HepG2 (cell line): ENCODE data around the gene HYAL1. TPM values are rescaled to one million over a fixed set of nuclear protein-coding genes. Genes with fewer than 3 reads are reported as not detected.

Source experiments
- ATF2 ChIP-seq: sonication (generic); formaldehyde crosslinking; IDR thresholded peaks from 2 replicates; pipeline ENCODE4 v1.4.0; 2020; ENCODE audit warnings: missing genetic modification reagents
- DR1 ChIP-seq: sonication (generic); formaldehyde crosslinking; IDR thresholded peaks from 2 replicates; pipeline ENCODE4 v1.8.0; 2021; ENCODE audit warnings: mild to moderate bottlenecking, missing genetic modification reagents, inconsistent platforms
- HDAC6 ChIP-seq: fragments of 200-600 bp; sonication (generic); IDR thresholded peaks from 2 replicates; pipeline ENCODE4 v1.7.0; 2017; ENCODE audit warnings: mild to moderate bottlenecking, antibody characterized with exemption, low read length, low read depth
- MTERF4 ChIP-seq: sonication (generic); formaldehyde crosslinking; IDR thresholded peaks from 2 replicates; pipeline ENCODE4 v1.8.0; 2023; ENCODE audit warnings: mild to moderate bottlenecking, missing genetic modification reagents
- STAG1 ChIP-seq: sonication (generic); formaldehyde crosslinking; IDR thresholded peaks from 2 replicates; pipeline ENCODE4 v1.4.0; 2020; ENCODE audit warnings: missing genetic modification reagents
- THAP11 ChIP-seq: IDR thresholded peaks from 2 replicates; pipeline ENCODE4 v1.6.1; 2016; ENCODE audit warnings: missing biosample characterization, missing genetic modification reagents
- TRIM22 ChIP-seq: fragments of 450-650 bp; IDR thresholded peaks from 2 replicates; pipeline ENCODE4 v1.6.1; 2017
- U2AF2 ChIP-seq: fragments of 200-400 bp; formaldehyde crosslinking; IDR thresholded peaks from 2 replicates; pipeline ENCODE4 v1.6.1; 2017; ENCODE audit warnings: low read depth, mild to moderate bottlenecking, low read length
- ZBTB2 ChIP-seq: sonication (generic); formaldehyde crosslinking; IDR thresholded peaks from 2 replicates; pipeline ENCODE4 v1.8.0; 2022; ENCODE audit warnings: low read depth, missing genetic modification reagents
- ZC3H4 ChIP-seq: sonication (generic); formaldehyde crosslinking; IDR thresholded peaks from 2 replicates; pipeline ENCODE4 v1.4.0; 2020; ENCODE audit warnings: missing genetic modification reagents, borderline replicate concordance
- ZNF547 ChIP-seq: sonication (generic); formaldehyde crosslinking; IDR thresholded peaks from 2 replicates; pipeline ENCODE4 v1.5.1; 2020; ENCODE audit warnings: mild to moderate bottlenecking, missing genetic modification reagents
- ZNF562 ChIP-seq: sonication (generic); formaldehyde crosslinking; IDR thresholded peaks from 2 replicates; pipeline ENCODE4 v1.8.0; 2022; ENCODE audit warnings: missing genetic modification reagents, borderline replicate concordance
- ZNF687 ChIP-seq: sonication (generic); formaldehyde crosslinking; IDR thresholded peaks from 2 replicates; pipeline ENCODE4 v1.5.1; 2020; ENCODE audit warnings: mild to moderate bottlenecking, missing genetic modification reagents, moderate library complexity
- ZNF800 ChIP-seq: sonication (generic); formaldehyde crosslinking; IDR thresholded peaks from 2 replicates; pipeline ENCODE4 v1.4.0; 2020; ENCODE audit warnings: missing genetic modification reagents
- polyA plus RNA-seq, 8 experiments: library from polyadenylated mRNA; depleted of rRNA in 3 of 8; stranded (reverse) in 7 of 8; unstranded in 1 of 8; fragments of >200 nt; fragmentation: Illumina TruSeq in 4 of 8; extraction: Trizol in 4 of 8; gene quantifications; 2 replicates each; pipeline versions ENCODE4 v1.2.1 to v1.2.3, GENCODE V29; 2011 to 2016; ENCODE audit warnings: low read depth in 4 of 8, missing spikeins in 1 of 8, mixed read lengths in 1 of 8; ENCODE audit not compliant: insufficient read depth in 1 of 8
- total RNA-seq, 5 experiments: library from RNA; depleted of rRNA; stranded (reverse); fragments of >200 nt; fragmentation: Illumina TruSeq; extraction: Trizol; gene quantifications; 2 replicates each; pipeline ENCODE4 v1.2.3, GENCODE V29; 2016; ENCODE audit warnings: low read depth in 1 of 5

HYAL1 gene
- total and polyA plus RNA-seq, 2 of the 13 experiments (the other 11 are each of a cell fraction or from before 2014, with no cell fraction given), result 76.5 to 193 TPM

- TF ChIP-seq ZNF687 (CRISPR knock-in tag), result peak; percentile 93
- peak; percentile 76 for TF ChIP-seq THAP11 (CRISPR knock-in tag)
- no peak; the same call in 1 of the 2 replicates for TF ChIP-seq ZNF547
- no peak for TF ChIP-seq ZC3H4
- peak; percentile 90 for TF ChIP-seq ZBTB2 (CRISPR knock-in tag)
- TF ChIP-seq U2AF2, result no peak
- 0 out of 2 replicates have a peak, but pooled peaks have one; percentile 58 for TF ChIP-seq DR1
- no peak for TF ChIP-seq ZNF562
- peak; percentile 96 for TF ChIP-seq STAG1 (CRISPR knock-in tag)
- TF ChIP-seq HDAC6, result no peak
- TF ChIP-seq ZNF800 (CRISPR knock-in tag), result peak; percentile 59; the same call in 1 of the 2 replicates
- no peak for TF ChIP-seq TRIM22
- TF ChIP-seq MTERF4 (CRISPR knock-in tag), result no peak
- peak; percentile 100 for TF ChIP-seq ATF2 (CRISPR knock-in tag)
Observed at GRCh38 chr3:50260027-50260941, 43.1 kb downstream of the HYAL1 start (continued).
